GM12865 (cell line): ENCODE results near the gene MAST1.

Source experiments
- DNase-seq: peaks from one replicate; pipeline ENCODE4 v3.0.0; 2010; ENCODE audit warnings: low read depth
- H3K4me3 ChIP-seq: 2 replicates; pipeline ENCODE4 v1.5.1; 2011; ENCODE audit warnings: mild to moderate bottlenecking, low read depth, low read length, control low read depth
- TF ChIP-seq, protein P1 (sequence below): IDR thresholded peaks from 2 replicates; pipeline ENCODE4 v1.5.1; 2011; ENCODE audit warnings: low read length, control low read depth, low read depth, inconsistent platforms; ENCODE audit not compliant: insufficient read depth; ENCODE audit errors: missing control alignments

The MAST1 gene

DNA sequence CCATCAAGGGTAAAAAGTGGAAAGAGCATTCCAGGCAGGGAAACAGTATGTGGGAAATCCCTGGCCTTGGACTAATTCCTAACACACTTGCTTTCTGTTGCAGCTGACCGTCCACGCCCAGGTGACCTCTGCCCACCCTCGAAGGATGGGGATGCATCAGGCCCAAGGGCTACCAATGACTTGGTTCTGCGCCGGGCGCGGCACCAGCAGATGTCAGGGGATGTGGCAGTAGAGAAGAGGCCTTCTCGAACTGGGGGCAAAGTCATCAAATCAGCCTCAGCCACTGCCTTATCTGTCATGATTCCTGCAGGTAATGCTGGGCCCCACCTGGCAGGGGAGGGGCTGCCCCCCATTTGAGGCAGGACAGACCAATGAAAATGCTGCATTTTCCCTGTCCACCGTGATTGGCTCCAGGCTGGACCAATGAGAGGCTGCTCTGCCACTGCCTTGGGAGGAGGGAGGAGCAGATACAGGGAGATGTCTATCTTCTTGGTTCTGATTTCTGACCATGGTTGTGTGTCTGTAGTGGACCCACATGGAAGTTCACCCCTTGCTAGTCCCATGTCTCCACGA is 30.3 kb downstream of the MAST1 start:
- TF ChIP-seq, protein P1, sequence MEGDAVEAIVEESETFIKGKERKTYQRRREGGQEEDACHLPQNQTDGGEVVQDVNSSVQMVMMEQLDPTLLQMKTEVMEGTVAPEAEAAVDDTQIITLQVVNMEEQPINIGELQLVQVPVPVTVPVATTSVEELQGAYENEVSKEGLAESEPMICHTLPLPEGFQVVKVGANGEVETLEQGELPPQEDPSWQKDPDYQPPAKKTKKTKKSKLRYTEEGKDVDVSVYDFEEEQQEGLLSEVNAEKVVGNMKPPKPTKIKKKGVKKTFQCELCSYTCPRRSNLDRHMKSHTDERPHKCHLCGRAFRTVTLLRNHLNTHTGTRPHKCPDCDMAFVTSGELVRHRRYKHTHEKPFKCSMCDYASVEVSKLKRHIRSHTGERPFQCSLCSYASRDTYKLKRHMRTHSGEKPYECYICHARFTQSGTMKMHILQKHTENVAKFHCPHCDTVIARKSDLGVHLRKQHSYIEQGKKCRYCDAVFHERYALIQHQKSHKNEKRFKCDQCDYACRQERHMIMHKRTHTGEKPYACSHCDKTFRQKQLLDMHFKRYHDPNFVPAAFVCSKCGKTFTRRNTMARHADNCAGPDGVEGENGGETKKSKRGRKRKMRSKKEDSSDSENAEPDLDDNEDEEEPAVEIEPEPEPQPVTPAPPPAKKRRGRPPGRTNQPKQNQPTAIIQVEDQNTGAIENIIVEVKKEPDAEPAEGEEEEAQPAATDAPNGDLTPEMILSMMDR: no peak
- no peak overlapping the region for H3K4me3 ChIP-seq
- peak; percentile 62 for DNase-seq

DNA sequence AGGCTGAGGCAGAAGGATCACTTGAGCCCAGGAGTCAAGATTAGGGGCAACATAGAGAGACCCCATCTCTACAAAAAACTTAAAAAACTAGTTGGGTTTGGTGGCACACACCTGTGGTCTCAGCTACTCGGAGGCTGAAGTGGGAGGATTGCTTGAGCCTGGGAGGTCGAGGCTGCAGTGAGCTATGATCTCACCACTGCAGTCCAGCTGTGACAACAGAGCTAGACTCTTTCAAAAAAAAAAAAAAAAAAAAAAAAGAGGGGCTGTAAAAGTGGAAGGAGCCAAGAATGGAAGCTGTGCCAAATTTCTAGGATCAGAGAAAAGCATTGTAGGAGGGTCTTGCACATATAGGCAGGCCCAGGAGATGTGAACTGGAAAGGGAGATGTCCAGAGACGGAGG is 33.4 kb downstream of the MAST1 start:
- TF ChIP-seq, protein P1: no peak
- no peak for DNase-seq
- no peak overlapping the region for H3K4me3 ChIP-seq

DNA sequence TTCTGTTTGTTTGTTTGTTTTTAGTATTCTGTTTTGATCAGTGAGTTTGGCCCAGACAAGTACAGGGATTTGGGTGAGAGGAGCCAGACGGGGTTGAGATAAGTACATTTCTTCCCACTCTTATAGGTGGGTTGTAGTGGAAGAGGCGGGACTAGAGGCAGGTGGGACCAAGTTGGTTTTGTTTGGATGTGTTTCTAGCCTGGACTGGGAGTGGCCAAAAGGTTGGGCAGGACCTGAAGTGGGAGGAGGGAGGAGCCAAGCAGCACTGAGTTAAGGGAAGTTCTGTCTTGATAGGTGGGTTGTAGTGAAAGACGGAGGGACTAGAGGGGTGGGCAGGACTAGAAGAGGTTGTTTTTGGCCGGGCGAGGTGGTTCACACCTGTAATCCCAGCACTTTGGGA is 33.9 kb downstream of the MAST1 start:
- no peak overlapping the region for H3K4me3 ChIP-seq
- TF ChIP-seq, protein P1: no peak
- peak; percentile 28 for DNase-seq

DNA sequence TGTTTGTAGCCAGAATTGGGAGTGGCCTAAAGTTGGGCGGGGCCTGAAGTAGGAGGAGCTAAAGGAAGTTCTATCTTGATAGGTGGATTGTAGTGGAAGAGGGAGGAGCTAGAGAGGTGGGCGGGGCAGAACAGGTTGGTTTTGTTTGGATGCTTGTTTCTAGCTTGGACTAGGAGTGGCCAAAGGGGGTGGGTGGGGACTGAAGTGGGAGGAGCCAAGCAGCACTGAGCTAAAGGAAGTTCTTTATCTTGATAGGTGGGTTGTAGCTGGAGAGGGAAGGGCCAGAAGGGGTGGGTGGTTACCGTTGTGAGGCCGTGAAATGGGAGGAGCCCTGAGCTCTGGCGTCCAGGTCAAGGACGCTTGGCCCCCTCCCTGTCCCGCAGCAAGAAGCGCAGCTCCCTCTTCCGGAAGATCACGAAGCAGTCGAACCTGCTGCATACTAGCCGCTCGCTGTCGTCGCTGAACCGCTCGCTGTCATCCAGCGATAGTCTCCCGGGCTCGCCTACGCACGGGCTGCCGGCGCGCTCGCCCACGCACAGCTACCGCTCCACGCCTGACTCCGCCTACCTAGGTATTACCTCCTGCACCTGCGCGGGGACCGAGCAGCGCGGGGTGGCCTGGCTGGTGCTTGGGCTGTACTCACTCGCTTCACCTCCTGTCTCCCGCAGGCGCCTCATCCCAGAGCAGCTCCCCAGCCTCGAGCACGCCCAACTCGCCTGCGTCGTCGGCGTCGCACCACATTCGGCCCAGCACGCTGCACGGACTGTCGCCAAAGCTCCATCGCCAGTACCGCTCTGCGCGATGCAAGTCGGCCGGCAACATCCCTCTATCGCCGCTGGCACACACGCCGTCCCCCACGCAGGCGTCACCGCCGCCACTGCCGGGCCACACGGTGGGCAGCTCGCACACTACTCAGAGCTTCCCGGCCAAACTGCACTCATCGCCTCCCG is 34.9 kb downstream of the MAST1 start:
- DNase-seq: peak; percentile 58
- TF ChIP-seq, protein P1: no peak
- no peak overlapping the region for H3K4me3 ChIP-seq

DNA sequence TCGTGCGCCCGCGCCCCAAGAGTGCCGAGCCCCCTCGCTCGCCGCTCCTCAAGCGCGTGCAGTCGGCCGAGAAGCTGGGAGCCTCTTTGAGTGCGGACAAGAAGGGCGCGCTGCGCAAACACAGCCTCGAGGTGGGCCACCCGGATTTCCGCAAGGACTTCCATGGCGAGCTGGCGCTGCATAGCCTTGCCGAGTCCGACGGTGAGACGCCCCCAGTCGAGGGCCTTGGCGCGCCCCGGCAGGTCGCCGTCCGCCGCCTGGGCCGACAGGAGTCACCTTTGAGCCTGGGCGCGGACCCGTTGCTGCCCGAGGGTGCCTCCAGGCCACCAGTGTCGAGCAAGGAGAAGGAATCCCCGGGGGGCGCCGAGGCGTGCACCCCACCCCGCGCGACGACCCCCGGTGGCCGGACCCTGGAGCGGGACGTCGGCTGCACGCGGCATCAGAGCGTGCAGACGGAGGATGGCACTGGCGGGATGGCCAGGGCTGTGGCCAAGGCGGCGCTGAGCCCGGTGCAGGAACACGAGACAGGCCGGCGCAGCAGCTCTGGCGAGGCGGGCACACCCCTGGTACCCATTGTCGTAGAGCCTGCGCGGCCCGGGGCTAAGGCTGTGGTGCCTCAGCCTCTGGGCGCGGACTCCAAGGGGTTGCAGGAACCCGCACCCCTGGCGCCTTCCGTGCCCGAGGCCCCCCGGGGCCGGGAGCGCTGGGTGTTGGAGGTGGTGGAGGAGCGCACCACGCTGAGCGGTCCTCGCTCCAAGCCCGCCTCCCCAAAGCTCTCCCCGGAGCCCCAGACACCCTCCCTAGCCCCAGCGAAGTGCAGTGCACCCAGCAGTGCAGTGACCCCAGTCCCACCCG is 35.8 kb downstream of the MAST1 start:
- no peak overlapping the region for H3K4me3 ChIP-seq
- DNase-seq: no peak
- TF ChIP-seq, protein P1: no peak

DNA sequence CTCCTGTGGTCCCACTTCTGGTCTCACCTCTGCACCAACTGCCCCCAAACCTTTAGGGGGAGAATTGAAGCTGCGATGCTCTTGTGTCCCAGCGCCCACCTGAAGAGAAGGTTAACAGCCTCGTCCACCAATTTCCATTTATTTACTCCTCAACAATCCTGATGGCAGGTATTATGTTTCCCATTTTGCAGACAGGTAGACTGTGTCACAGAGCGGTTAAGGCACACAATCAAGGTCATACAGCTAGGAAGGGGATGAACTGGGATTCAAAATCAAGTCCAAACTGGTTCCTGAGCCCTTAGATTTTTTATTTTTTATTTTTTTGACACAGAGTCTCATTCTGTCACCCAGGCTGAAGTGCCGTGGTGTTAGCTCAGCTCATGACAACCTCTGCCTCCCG is 36.8 kb downstream of the MAST1 start:
- TF ChIP-seq, protein P1: no peak
- DNase-seq: no peak
- H3K4me3 ChIP-seq: no peak overlapping the region
